ENCODE results near the gene RAB5B. TPM values are rescaled to one million over a fixed set of nuclear protein-coding genes. Genes with fewer than 3 reads are reported as not detected.

Gene RAB5B
- total and polyA plus RNA-seq, 2 experiments from 2014 or later: 58.6 to 66.6 TPM

GRCh38 chr12:56034586-56035332 is 60.9 kb downstream of the RAB5B start:
- no peaks in the 10 kb centered on the region for H3K9me2 ChIP-seq (ENCODE audit: insufficient read depth)
- no peaks in the 10 kb centered on the region for H3K79me2 ChIP-seq (ENCODE audit: insufficient read depth)
- H3F3A ChIP-seq (ENCODE audit: insufficient read depth): peaks cover 2% of the 10 kb centered on the region; the same call in 1 of the 2 replicates
- H3K27ac ChIP-seq: no peak overlapping the region
- DNase-seq: no peak
- no peak overlapping the region for H3K4me3 ChIP-seq
- no peak overlapping the region for H3K9ac ChIP-seq
- no peaks in the 10 kb centered on the region for H3K9me3 ChIP-seq (ENCODE audit: low read depth)
- in situ Hi-C loops (cut with MboI): no loop called here
- 77 to 78% methylated on average over 17 to 21 of the region's 21 CpGs for WGBS, 2 experiments (ENCODE audit: low coverage in 1 of 2, low lambda C conversion rate in 2 of 2, missing lambda C conversion rate in 2 of 2)
- TF ChIP-seq EZH2 (IDR thresholded peaks at IDR 0.05; ENCODE audit: insufficient read depth, poor library complexity, severe bottlenecking) (no peak), EZH2phosphoT487 (IDR thresholded peaks at IDR 0.05; ENCODE audit: insufficient read depth, low read depth) (no peak)
- H3K36me3 ChIP-seq (ENCODE audit: low read depth): no peaks in the 10 kb centered on the region
- H4K20me1 ChIP-seq (ENCODE audit: insufficient read depth): no peaks in the 10 kb centered on the region
- H3K4me1 ChIP-seq (ENCODE audit: insufficient read depth): no peaks in the 10 kb centered on the region
- H2AFZ ChIP-seq: no peak overlapping the region
- H3K27me3 ChIP-seq (replicated peaks; ENCODE audit: insufficient read depth): no peaks in the 10 kb centered on the region
- no peak overlapping the region for H3K4me2 ChIP-seq (ENCODE audit: unreplicated experiment)

GRCh38 chr12:56037161-56037560 is 63.3 kb downstream of the RAB5B start:
- Histone ChIP-seq H3K79me2 (ENCODE audit: insufficient read depth) (peaks cover 3% of the 10 kb centered on the region), H3K4me3 (no peak overlapping the region), H3K36me3 (ENCODE audit: low read depth) (no peaks in the 10 kb centered on the region), H3K4me2 (ENCODE audit: unreplicated experiment) (no peak overlapping the region), H3K4me1 (ENCODE audit: insufficient read depth) (0 out of 2 replicates have a peak, but pooled peaks cover 6% of the 10 kb centered on the region), H3F3A (ENCODE audit: insufficient read depth) (peaks cover 7% of the 10 kb centered on the region; the same call in 1 of the 2 replicates), H2AFZ (no peak overlapping the region), H3K9ac (no peak overlapping the region), H3K27ac (no peak overlapping the region), H3K9me3 (ENCODE audit: low read depth) (no peaks in the 10 kb centered on the region), H3K9me2 (ENCODE audit: insufficient read depth) (no peaks in the 10 kb centered on the region), H4K20me1 (ENCODE audit: insufficient read depth) (no peaks in the 10 kb centered on the region), H3K27me3 (replicated peaks; ENCODE audit: insufficient read depth) (no peaks in the 10 kb centered on the region)
- 70 to 75% methylated on average over 2 of the region's 2 CpGs for WGBS, 2 experiments (ENCODE audit: low coverage in 1 of 2, low lambda C conversion rate in 2 of 2, missing lambda C conversion rate in 2 of 2)
- TF ChIP-seq EZH2phosphoT487 (IDR thresholded peaks at IDR 0.05; ENCODE audit: insufficient read depth, low read depth) (no peak), EZH2 (IDR thresholded peaks at IDR 0.05; ENCODE audit: insufficient read depth, poor library complexity, severe bottlenecking) (no peak)
- DNase-seq: no peak
- in situ Hi-C loops (cut with MboI): no loop called here

GRCh38 chr12:56038022-56038655 is 64.3 kb downstream of the RAB5B start:
- Histone ChIP-seq H3K27me3 (replicated peaks; ENCODE audit: insufficient read depth) (no peaks in the 10 kb centered on the region), H3K9ac (no peak overlapping the region), H2AFZ (no peak overlapping the region), H3K4me1 (ENCODE audit: insufficient read depth) (peaks cover 10% of the 10 kb centered on the region; the same call in 1 of the 2 replicates), H3K9me3 (ENCODE audit: low read depth) (no peaks in the 10 kb centered on the region), H4K20me1 (ENCODE audit: insufficient read depth) (peaks cover 5% of the 10 kb centered on the region; the same call in 1 of the 2 replicates), H3F3A (ENCODE audit: insufficient read depth) (peaks cover 14% of the 10 kb centered on the region), H3K36me3 (ENCODE audit: low read depth) (peaks cover 7% of the 10 kb centered on the region; the same call in 1 of the 2 replicates), H3K9me2 (ENCODE audit: insufficient read depth) (no peaks in the 10 kb centered on the region), H3K4me3 (no peak overlapping the region), H3K27ac (no peak overlapping the region), H3K79me2 (ENCODE audit: insufficient read depth) (peaks cover 13% of the 10 kb centered on the region), H3K4me2 (ENCODE audit: unreplicated experiment) (no peak overlapping the region)
- in situ Hi-C loops (cut with MboI): no loop called here
- TF ChIP-seq EZH2phosphoT487 (IDR thresholded peaks at IDR 0.05; ENCODE audit: insufficient read depth, low read depth) (no peak), EZH2 (IDR thresholded peaks at IDR 0.05; ENCODE audit: insufficient read depth, poor library complexity, severe bottlenecking) (no peak)
- no peak for DNase-seq
- WGBS, 2 experiments (ENCODE audit: low coverage in 1 of 2, low lambda C conversion rate in 2 of 2, missing lambda C conversion rate in 2 of 2): 85 to 93% methylated on average over 2 of the region's 2 CpGs

- Histone ChIP-seq H3K9me3 (ENCODE audit: low read depth) (no peaks in the 10 kb centered on the region), H3K27me3 (replicated peaks; ENCODE audit: insufficient read depth) (no peaks in the 10 kb centered on the region)
- WGBS, 2 experiments (ENCODE audit: low coverage in 1 of 2, low lambda C conversion rate in 2 of 2, missing lambda C conversion rate in 2 of 2): 90 to 94% methylated on average over 1 of the region's 1 CpG
Measured at GRCh38 chr12:56040151-56040550, 66.3 kb downstream of the RAB5B start.

More at GRCh38 chr12:56040151-56040550, 66.3 kb downstream of the RAB5B start:
- Histone ChIP-seq H3K9me2 (ENCODE audit: insufficient read depth) (no peaks in the 10 kb centered on the region), H3K4me2 (ENCODE audit: unreplicated experiment) (no peak overlapping the region), H3K9ac (no peak overlapping the region), H3K4me3 (no peak overlapping the region), H2AFZ (no peak overlapping the region), H3K27ac (no peak overlapping the region), H3K79me2 (ENCODE audit: insufficient read depth) (peaks cover 33% of the 10 kb centered on the region), H4K20me1 (ENCODE audit: insufficient read depth) (peaks cover 5% of the 10 kb centered on the region; the same call in 1 of the 2 replicates), H3F3A (ENCODE audit: insufficient read depth) (peaks cover 32% of the 10 kb centered on the region), H3K36me3 (ENCODE audit: low read depth) (peaks cover 25% of the 10 kb centered on the region), H3K4me1 (ENCODE audit: insufficient read depth) (peaks cover 16% of the 10 kb centered on the region; the same call in 1 of the 2 replicates)
- in situ Hi-C loops (cut with MboI): no loop called here
- TF ChIP-seq EZH2 (IDR thresholded peaks at IDR 0.05; ENCODE audit: insufficient read depth, poor library complexity, severe bottlenecking) (no peak), EZH2phosphoT487 (IDR thresholded peaks at IDR 0.05; ENCODE audit: insufficient read depth, low read depth) (no peak)
- peak; percentile 30 for DNase-seq

All from GM23248 (cell line).